Measurements from ENCODE around the gene MYO18A. TPM values are rescaled to one million over a fixed set of nuclear protein-coding genes. Genes with fewer than 3 reads are reported as not detected.

MYO18A gene
- total RNA-seq, 3 donors from 2014 or later (not counting 1 experiment from before 2014, with no cell fraction given): 110 to 117 (median 115) TPM

DNA sequence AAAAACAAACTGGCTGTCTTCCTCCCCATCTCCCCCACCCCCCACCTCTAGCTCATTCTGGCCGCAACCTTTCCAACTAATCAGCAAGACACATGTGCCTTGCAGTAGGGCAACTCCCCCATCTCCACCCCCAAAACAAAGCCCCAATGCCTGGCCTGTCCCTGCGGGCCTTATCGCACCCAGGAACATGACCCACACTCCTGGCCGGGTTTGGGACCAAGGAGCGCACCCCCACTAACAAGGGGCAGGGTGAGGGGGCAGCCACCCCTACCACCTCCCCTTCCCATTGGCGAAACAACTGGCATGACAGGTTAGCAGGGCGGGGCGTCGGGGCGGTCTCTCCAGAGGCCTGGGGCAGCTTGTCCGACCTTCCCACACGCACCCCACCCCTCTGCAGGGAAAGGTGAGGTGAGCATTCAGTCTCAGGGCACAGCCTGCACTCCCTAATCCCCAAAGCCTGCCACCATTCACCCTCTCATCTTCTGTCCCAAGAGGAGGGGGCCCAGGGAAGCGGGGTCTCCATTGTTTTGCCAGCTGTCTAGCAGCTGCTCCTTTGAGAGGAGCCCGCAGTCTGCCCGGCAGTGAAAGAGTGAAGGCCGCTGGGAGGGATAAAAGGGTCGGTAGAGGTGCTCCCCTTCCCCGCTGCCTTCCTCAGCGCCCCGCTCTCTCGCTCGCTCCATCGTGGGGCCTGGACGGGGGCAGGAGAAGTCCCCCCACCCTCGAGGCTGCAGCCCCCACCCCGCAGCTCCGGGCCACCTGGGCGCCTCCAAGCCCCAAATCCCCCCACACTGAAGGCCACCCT lies 765 bp downstream of the MYO18A start:
- Histone ChIP-seq H3K27ac (ENCODE audit: low read length) (no peak overlapping the region), H3K36me3 (ENCODE audit: control insufficient read depth, insufficient read depth, low read length) (no peaks in the 10 kb centered on the region), H3K27me3 (ENCODE audit: control insufficient read depth, insufficient read depth, low read length) (no peaks in the 10 kb centered on the region), H3K4me1 (ENCODE audit: control insufficient read depth, insufficient read depth, low read length) (peaks cover 26% of the 10 kb centered on the region), H3K9me3 (ENCODE audit: control insufficient read depth, insufficient read depth, low read length) (no peaks in the 10 kb centered on the region), H3K4me3 (ENCODE audit: low read length) (peak overlapping the region; percentile 12)
- ATAC-seq: no peak
- TF ChIP-seq, protein P1, sequence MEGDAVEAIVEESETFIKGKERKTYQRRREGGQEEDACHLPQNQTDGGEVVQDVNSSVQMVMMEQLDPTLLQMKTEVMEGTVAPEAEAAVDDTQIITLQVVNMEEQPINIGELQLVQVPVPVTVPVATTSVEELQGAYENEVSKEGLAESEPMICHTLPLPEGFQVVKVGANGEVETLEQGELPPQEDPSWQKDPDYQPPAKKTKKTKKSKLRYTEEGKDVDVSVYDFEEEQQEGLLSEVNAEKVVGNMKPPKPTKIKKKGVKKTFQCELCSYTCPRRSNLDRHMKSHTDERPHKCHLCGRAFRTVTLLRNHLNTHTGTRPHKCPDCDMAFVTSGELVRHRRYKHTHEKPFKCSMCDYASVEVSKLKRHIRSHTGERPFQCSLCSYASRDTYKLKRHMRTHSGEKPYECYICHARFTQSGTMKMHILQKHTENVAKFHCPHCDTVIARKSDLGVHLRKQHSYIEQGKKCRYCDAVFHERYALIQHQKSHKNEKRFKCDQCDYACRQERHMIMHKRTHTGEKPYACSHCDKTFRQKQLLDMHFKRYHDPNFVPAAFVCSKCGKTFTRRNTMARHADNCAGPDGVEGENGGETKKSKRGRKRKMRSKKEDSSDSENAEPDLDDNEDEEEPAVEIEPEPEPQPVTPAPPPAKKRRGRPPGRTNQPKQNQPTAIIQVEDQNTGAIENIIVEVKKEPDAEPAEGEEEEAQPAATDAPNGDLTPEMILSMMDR (IDR thresholded peaks at IDR 0.05): no peak
- DNase-seq: no peak
- 51% methylated on average over 28 of the region's 28 CpGs for WGBS (ENCODE audit: insufficient coverage)
- Mint-ChIP-seq H3K27ac (no peak overlapping the region), H3K27me3 (ENCODE audit: low read depth in 2 of 2) (peaks cover 0 to 3% of the 10 kb centered on the region in 2 donors), H3K4me1 (peaks cover 19 to 29% of the 10 kb centered on the region in 2 donors), H3K36me3 (no peaks in the 10 kb centered on the region), H3K9me3 (no peaks in the 10 kb centered on the region), H3K4me3 (peak overlapping the region; percentile 61)
- intact Hi-C loops (cut with micrococcal nuclease): loop anchor here (1.0 kb wide), 2 partner anchors 30 to 34 kb away; no protein-coding TSS in a partner anchor

DNA sequence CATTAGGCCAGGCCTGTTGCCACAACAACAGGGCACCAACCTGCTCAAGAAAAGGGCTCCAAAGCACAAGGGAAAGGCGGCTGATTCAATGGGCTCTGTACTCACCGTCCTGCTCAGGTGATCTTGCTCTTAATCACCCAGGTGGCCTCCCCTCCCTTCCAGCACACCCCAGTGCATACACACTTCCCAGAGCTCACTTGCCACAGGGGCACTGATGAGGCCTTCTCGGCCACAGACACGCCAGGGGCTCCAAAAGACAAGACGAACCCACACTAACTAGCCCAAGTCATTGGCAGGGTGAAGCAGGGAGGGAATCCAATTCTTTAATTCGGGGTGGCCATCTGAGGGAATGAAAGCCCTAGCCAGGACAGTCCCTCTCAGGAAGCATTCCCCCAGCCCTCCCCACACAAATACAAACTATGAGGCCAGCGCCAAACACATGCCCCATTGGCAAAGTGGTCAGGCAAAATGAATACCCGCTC lies 1.4 kb downstream of the MYO18A start:
- Mint-ChIP-seq H3K27me3 (ENCODE audit: low read depth in 2 of 2) (peaks cover 0 to 3% of the 10 kb centered on the region in 2 donors), H3K36me3 (no peaks in the 10 kb centered on the region), H3K27ac (peak overlapping the region in 1 of 2 donors; percentile 92), H3K4me3 (peak overlapping the region; percentile 61), H3K4me1 (peaks cover 19 to 29% of the 10 kb centered on the region in 2 donors), H3K9me3 (no peaks in the 10 kb centered on the region)
- Histone ChIP-seq H3K4me1 (ENCODE audit: control insufficient read depth, insufficient read depth, low read length) (peaks cover 26% of the 10 kb centered on the region), H3K27ac (ENCODE audit: low read length) (no peak overlapping the region), H3K27me3 (ENCODE audit: control insufficient read depth, insufficient read depth, low read length) (no peaks in the 10 kb centered on the region), H3K9me3 (ENCODE audit: control insufficient read depth, insufficient read depth, low read length) (no peaks in the 10 kb centered on the region), H3K36me3 (ENCODE audit: control insufficient read depth, insufficient read depth, low read length) (no peaks in the 10 kb centered on the region), H3K4me3 (ENCODE audit: low read length) (no peak overlapping the region)
- 92% methylated on average over 8 of the region's 8 CpGs for WGBS (ENCODE audit: insufficient coverage)
- TF ChIP-seq, protein P1 (IDR thresholded peaks at IDR 0.05): no peak
- DNase-seq (no peak), ATAC-seq (no peak)
- intact Hi-C loops (cut with micrococcal nuclease): no loop called here

DNA sequence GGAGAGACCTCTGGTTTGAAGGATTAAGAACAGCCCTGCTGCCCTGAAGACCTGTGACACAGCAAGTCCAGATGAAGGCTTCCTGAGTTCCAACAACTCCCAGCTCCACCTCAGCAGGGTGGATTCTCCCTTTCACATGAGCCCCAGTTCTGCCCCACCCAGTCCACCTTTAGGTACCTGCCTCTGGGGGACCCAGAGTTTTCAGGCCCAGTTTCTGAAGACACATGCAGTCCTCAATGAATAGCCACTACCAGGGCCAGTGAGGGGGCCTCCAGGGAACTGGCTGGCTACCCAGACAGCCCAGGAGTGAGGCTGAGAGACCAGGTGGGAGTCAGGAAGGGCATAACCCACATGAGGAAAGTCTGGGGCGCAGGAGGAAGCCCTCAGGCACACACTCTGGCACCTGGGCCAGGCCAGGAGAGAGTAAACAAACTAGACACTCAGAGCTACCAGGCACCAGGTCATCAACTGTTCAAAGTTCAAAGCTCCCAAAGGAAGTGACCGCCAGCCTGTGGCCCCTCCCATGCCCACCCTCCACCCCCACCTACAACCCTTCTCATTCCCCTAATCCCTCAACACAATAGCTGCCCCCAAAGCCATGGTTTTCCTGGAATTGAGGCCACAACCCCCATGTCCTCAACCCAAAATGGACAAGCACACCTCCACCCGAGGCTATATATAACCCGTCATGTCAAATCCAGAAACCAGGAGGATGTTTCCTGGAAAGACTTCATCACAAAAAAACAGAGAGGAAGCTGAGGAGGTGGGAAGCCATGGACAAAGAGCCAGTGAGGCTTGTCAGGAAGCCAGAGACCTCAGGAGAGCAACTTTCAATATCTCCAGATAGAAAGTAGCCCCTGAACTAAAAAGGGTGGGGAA lies 2.1 kb downstream of the MYO18A start:
- DNase-seq: no peak
- H3K27ac ChIP-seq (ENCODE audit: low read length): no peak overlapping the region

More for the DNA sequence above, 2.1 kb downstream of the MYO18A start:
- Mint-ChIP-seq H3K27me3 (ENCODE audit: low read depth in 2 of 2) (peaks cover 0 to 3% of the 10 kb centered on the region in 2 donors), H3K4me3 (peak overlapping the region; percentile 92), H3K4me1 (peaks cover 19 to 29% of the 10 kb centered on the region in 2 donors), H3K36me3 (no peaks in the 10 kb centered on the region), H3K9me3 (no peaks in the 10 kb centered on the region), H3K27ac (peak overlapping the region in 1 of 2 donors; percentile 92)
- peaks cover 26% of the 10 kb centered on the region for H3K4me1 ChIP-seq (ENCODE audit: control insufficient read depth, insufficient read depth, low read length)
- intact Hi-C loops (cut with micrococcal nuclease): no loop called here
- no peaks in the 10 kb centered on the region for H3K27me3 ChIP-seq (ENCODE audit: control insufficient read depth, insufficient read depth, low read length)
- no peaks in the 10 kb centered on the region for H3K9me3 ChIP-seq (ENCODE audit: control insufficient read depth, insufficient read depth, low read length)
- WGBS (ENCODE audit: insufficient coverage): 87% methylated on average over 4 of the region's 4 CpGs
- no peak overlapping the region for H3K4me3 ChIP-seq (ENCODE audit: low read length)
- TF ChIP-seq, protein P1 (IDR thresholded peaks at IDR 0.05): no peak
- H3K36me3 ChIP-seq (ENCODE audit: control insufficient read depth, insufficient read depth, low read length): no peaks in the 10 kb centered on the region
- no peak for ATAC-seq

All from natural killer cell (primary cell).